Body of pancreas (tissue), 4 donors: ENCODE measurements around the gene TLX2.

Experiments used
- POLR2A ChIP-seq, 3 donors: fragments of 450-650 bp; IDR thresholded peaks; one replicate each; pipeline ENCODE4 v1.6.1; 2016; ENCODE audit warnings: antibody characterized with exemption in 3 of 3, mild to moderate bottlenecking in 2 of 3
- TF ChIP-seq, protein P1 (sequence below), 7 experiments: fragments of 450-650 bp in 4 of 7; fragments of 200-600 bp in 3 of 7; sonication (generic) in 3 of 7; IDR thresholded peaks; one replicate each; pipeline ENCODE4 v1.5.1; 2016 to 2019; ENCODE audit warnings: antibody characterized with exemption in 7 of 7

- TF ChIP-seq, protein P1, sequence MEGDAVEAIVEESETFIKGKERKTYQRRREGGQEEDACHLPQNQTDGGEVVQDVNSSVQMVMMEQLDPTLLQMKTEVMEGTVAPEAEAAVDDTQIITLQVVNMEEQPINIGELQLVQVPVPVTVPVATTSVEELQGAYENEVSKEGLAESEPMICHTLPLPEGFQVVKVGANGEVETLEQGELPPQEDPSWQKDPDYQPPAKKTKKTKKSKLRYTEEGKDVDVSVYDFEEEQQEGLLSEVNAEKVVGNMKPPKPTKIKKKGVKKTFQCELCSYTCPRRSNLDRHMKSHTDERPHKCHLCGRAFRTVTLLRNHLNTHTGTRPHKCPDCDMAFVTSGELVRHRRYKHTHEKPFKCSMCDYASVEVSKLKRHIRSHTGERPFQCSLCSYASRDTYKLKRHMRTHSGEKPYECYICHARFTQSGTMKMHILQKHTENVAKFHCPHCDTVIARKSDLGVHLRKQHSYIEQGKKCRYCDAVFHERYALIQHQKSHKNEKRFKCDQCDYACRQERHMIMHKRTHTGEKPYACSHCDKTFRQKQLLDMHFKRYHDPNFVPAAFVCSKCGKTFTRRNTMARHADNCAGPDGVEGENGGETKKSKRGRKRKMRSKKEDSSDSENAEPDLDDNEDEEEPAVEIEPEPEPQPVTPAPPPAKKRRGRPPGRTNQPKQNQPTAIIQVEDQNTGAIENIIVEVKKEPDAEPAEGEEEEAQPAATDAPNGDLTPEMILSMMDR (IDR thresholded peaks at IDR 0.05) = no peak
- no peak for TF ChIP-seq POLR2A (IDR thresholded peaks at IDR 0.05)
Measured at GRCh38 chr2:74546004-74546403, 31.8 kb downstream of the TLX2 start.
